Activated CD8-positive, alpha-beta memory T cell treated with anti-CD3 and anti-CD28 coated beads for 36 hours (primary cell): ENCODE measurements around the gene TENM4. TPM values are rescaled to one million over a fixed set of nuclear protein-coding genes. Genes with fewer than 3 reads are reported as not detected.
"Not testable (repeated sequence)": the region's sequence is repeated elsewhere in the genome, so short reads cannot be mapped to it uniquely, and the experiment has no call there.

Experiments used
- CTCF ChIA-PET: fragments of 350-600 bp; sonication (Branson Sonifier 250); formaldehyde crosslinking; loops from one replicate; lab custom pipeline; 2021; ENCODE audit warnings: antibody characterized with exemption; lab: Charles Lee
- POLR2A ChIA-PET: fragments of 350-600 bp; sonication (Branson Sonifier 250); formaldehyde crosslinking; loops from one replicate; lab custom pipeline; 2021; ENCODE audit warnings: antibody characterized with exemption; lab: Charles Lee
- total RNA-seq, 2 experiments: library from RNA; stranded (reverse); gene quantifications; one replicate each; pipeline ENCODE4 v1.2.3, GENCODE V29; 2021

The TENM4 gene
- total RNA-seq, 2 experiments from 2014 or later: not detected

GRCh38 chr11:78649361-78650215 is 791.2 kb downstream of the TENM4 start:
- POLR2A ChIA-PET: no interaction called here

GRCh38 chr11:78647986-78648875 is 792.6 kb downstream of the TENM4 start:
- CTCF ChIA-PET: interaction anchor here (1.1 to 4.8 kb wide), 2 partner anchors 18 to 68 kb away, joined by 4 to 43 read pairs; no protein-coding TSS in a partner anchor
- POLR2A ChIA-PET: no interaction called here

More at GRCh38 chr11:78649361-78650215, 791.2 kb downstream of the TENM4 start:
- CTCF ChIA-PET: no interaction called here

- ChIA-PET CTCF (interaction anchor here (0.5 to 4.8 kb wide), 9 partner anchors 9 to 452 kb away, joined by 3 to 43 read pairs (median 3); no protein-coding TSS in a partner anchor), POLR2A (no interaction called here)
Observed at GRCh38 chr11:78647266-78647915, 793.4 kb downstream of the TENM4 start.

GRCh38 chr11:78646564-78647185 is 794.2 kb downstream of the TENM4 start:
- ChIA-PET CTCF (interaction anchor here (0.5 to 4.8 kb wide), 11 partner anchors 9 to 453 kb away, joined by 3 to 43 read pairs (median 3); no protein-coding TSS in a partner anchor), POLR2A (no interaction called here)

- POLR2A ChIA-PET: interaction anchor here (0.6 kb wide), 1 partner anchor 202 kb away, joined by 3 read pairs; no protein-coding TSS in a partner anchor
- CTCF ChIA-PET: interaction anchor here (0.6 to 4.8 kb wide), 15 partner anchors 11 to 666 kb away, joined by 3 to 43 read pairs (median 4); no protein-coding TSS in a partner anchor
Observed at GRCh38 chr11:78645226-78646202, 795.3 kb downstream of the TENM4 start.

- ChIA-PET POLR2A (no interaction called here), CTCF (interaction anchor here (4.8 kb wide), 1 partner anchor 73 kb away, joined by 43 read pairs; no protein-coding TSS in a partner anchor)
Observed at GRCh38 chr11:78643676-78644056, 797.2 kb downstream of the TENM4 start.

- POLR2A ChIA-PET: no interaction called here
- CTCF ChIA-PET: no interaction called here
Observed at GRCh38 chr11:78642979-78643675, 797.7 kb downstream of the TENM4 start.

GRCh38 chr11:78641541-78641940 is 799.3 kb downstream of the TENM4 start:
- ChIA-PET CTCF (no interaction called here), POLR2A (no interaction called here)

GRCh38 chr11:78638704-78639380 is 802.0 kb downstream of the TENM4 start:
- ChIA-PET CTCF (no interaction called here), POLR2A (no interaction called here)

- POLR2A ChIA-PET, CTCF ChIA-PET: not testable (repeated sequence)
Observed at GRCh38 chr11:78637527-78637926, 803.3 kb downstream of the TENM4 start.

GRCh38 chr11:78635814-78636506 is 804.9 kb downstream of the TENM4 start:
- ChIA-PET CTCF (no interaction called here), POLR2A (no interaction called here)

GRCh38 chr11:78633516-78634310 is 807.1 kb downstream of the TENM4 start:
- CTCF ChIA-PET: no interaction called here
- POLR2A ChIA-PET: no interaction called here

- ChIA-PET POLR2A (no interaction called here), CTCF (interaction anchor here (1.4 kb wide), 1 partner anchor 17 kb away, joined by 4 read pairs; no protein-coding TSS in a partner anchor)
Observed at GRCh38 chr11:78630561-78631303, 810.1 kb downstream of the TENM4 start.

GRCh38 chr11:78630155-78630554 is 810.7 kb downstream of the TENM4 start:
- ChIA-PET CTCF (interaction anchor here (1.4 kb wide), 1 partner anchor 17 kb away, joined by 4 read pairs; no protein-coding TSS in a partner anchor), POLR2A (no interaction called here)
